SK-N-SH (cell line): ENCODE data around the gene RASSF1.

ENCODE experiments used
- EZH2phosphoT487 ChIP-seq: fragments of 200-600 bp; sonication (generic); IDR thresholded peaks from 2 replicates; pipeline ENCODE4 v1.6.1; 2017; ENCODE audit warnings: low read depth, mixed run types, mild to moderate bottlenecking, antibody characterized with exemption, moderate library complexity, borderline replicate concordance
- FOXM1 ChIP-seq: IDR thresholded peaks from 2 replicates; pipeline ENCODE4 v1.4.0; 2012; ENCODE audit warnings: low read depth, mild to moderate bottlenecking
- GATA2 ChIP-seq: sonication (generic); formaldehyde crosslinking; IDR thresholded peaks from 2 replicates; pipeline ENCODE4 v1.5.0; 2020; ENCODE audit warnings: mild to moderate bottlenecking, missing genetic modification reagents
- NFIC ChIP-seq: IDR thresholded peaks from 2 replicates; pipeline ENCODE4 v1.4.0; 2012; ENCODE audit warnings: borderline replicate concordance
- RAD21 ChIP-seq: IDR thresholded peaks from 2 replicates; pipeline ENCODE4 v1.6.1; 2012; ENCODE audit warnings: mild to moderate bottlenecking, low read length
- RFX5 ChIP-seq: IDR thresholded peaks from 2 replicates; pipeline ENCODE4 v1.6.1; 2012; ENCODE audit warnings: mild to moderate bottlenecking, improper control_type of control experiment, low read length
- SMC3 ChIP-seq: IDR thresholded peaks from 2 replicates; pipeline ENCODE4 v1.6.1; 2012; ENCODE audit warnings: low read depth, low read length, improper control_type of control experiment
- TF ChIP-seq, protein P1 (sequence below): fragments of 200-600 bp; sonication (generic); IDR thresholded peaks from 2 replicates; pipeline ENCODE4 v1.6.1; 2017; ENCODE audit warnings: antibody characterized with exemption, mild to moderate bottlenecking, moderate library complexity
- TF ChIP-seq, protein P2 (sequence below): fragments of 150-350 bp; IDR thresholded peaks from 2 replicates; pipeline ENCODE4 v1.6.1; 2017; ENCODE audit warnings: antibody characterized with exemption, low read length, low read depth, borderline replicate concordance

GRCh38 chr3:50345008-50345407 lies 4.4 kb upstream of the RASSF1 start:
- TF ChIP-seq RAD21 (no peak), NFIC (no peak), SMC3 (no peak), RFX5 (no peak), GATA2 (CRISPR knock-in tag) (no peak), EZH2phosphoT487 (no peak), FOXM1 (no peak)
- TF ChIP-seq, protein P1, sequence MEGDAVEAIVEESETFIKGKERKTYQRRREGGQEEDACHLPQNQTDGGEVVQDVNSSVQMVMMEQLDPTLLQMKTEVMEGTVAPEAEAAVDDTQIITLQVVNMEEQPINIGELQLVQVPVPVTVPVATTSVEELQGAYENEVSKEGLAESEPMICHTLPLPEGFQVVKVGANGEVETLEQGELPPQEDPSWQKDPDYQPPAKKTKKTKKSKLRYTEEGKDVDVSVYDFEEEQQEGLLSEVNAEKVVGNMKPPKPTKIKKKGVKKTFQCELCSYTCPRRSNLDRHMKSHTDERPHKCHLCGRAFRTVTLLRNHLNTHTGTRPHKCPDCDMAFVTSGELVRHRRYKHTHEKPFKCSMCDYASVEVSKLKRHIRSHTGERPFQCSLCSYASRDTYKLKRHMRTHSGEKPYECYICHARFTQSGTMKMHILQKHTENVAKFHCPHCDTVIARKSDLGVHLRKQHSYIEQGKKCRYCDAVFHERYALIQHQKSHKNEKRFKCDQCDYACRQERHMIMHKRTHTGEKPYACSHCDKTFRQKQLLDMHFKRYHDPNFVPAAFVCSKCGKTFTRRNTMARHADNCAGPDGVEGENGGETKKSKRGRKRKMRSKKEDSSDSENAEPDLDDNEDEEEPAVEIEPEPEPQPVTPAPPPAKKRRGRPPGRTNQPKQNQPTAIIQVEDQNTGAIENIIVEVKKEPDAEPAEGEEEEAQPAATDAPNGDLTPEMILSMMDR = no peak
- TF ChIP-seq, protein P2, sequence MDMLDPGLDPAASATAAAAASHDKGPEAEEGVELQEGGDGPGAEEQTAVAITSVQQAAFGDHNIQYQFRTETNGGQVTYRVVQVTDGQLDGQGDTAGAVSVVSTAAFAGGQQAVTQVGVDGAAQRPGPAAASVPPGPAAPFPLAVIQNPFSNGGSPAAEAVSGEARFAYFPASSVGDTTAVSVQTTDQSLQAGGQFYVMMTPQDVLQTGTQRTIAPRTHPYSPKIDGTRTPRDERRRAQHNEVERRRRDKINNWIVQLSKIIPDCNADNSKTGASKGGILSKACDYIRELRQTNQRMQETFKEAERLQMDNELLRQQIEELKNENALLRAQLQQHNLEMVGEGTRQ = no peak
